HG03558 (cell line): Measurements from ENCODE around the gene PNN.

Experiments used
- ATAC-seq: cut with Tn5 transposase; IDR thresholded peaks from one replicate; pipeline ENCODE4 v1.9.1; 2021; ENCODE audit warnings: moderate number of reproducible peaks; ENCODE audit not compliant: unreplicated experiment; ENCODE audit errors: extremely low read depth

The PNN gene

DNA sequence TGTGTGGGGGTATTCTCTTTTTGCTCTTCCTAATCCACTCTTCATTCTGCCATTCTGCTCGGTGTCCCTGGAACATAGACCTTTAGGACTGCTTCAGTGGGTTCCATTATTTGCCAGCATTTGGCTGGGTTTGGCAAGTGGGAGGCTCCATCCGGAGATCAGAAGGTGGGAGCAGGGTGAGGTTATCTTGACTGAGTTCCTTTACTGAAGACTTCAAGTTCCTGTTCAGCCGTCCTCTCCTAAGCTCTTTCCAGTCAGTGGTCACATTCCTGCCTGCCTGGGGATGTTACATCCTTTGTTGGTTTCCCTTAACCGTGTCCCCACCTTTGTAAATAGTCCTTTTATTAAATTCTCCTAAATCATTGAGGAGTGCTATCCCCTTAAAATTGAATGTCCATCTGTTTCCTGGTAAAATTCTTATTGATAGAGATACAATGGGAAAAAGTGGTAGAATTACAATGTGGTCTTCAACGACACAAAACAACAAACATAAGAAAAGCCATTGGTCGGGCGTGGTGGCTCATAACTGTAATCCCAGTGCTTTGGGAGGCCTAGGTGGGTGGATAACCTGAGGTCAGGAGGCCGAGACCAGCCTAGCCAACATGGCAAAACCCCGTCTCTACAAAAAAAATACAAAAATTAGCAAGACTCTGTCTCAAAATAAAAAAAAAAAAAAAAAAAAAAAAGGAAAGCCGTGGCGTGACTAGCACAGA, 53.6 kb downstream of the PNN start:
- no peak for ATAC-seq

GRCh38 chr14:39229222-39229543, 54.1 kb downstream of the PNN start:
- no peak for ATAC-seq

DNA sequence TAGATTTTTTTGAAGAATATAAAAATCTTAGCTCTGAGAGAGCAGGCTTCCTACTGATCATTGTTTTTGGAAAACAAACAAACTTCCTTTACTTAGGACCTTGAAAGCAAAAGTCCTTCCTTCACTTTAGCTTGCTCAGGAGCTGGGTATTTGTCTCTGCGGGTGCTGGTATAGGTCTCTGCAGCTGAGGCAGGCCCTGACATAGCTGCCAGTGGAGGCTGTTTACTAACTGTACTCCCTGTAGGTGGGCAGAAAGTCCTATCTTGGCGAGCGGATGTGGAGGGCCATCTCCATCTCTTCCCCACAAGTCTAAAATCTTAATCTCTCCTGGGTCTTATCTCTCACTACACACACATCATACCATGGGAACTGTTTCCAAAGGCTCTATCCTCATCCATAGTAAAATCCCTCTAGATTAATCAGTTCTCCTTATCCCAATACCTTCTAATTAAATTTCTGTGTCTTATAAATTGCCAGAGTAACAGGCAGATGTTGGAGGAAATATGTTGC, 54.6 kb downstream of the PNN start:
- no peak for ATAC-seq

DNA sequence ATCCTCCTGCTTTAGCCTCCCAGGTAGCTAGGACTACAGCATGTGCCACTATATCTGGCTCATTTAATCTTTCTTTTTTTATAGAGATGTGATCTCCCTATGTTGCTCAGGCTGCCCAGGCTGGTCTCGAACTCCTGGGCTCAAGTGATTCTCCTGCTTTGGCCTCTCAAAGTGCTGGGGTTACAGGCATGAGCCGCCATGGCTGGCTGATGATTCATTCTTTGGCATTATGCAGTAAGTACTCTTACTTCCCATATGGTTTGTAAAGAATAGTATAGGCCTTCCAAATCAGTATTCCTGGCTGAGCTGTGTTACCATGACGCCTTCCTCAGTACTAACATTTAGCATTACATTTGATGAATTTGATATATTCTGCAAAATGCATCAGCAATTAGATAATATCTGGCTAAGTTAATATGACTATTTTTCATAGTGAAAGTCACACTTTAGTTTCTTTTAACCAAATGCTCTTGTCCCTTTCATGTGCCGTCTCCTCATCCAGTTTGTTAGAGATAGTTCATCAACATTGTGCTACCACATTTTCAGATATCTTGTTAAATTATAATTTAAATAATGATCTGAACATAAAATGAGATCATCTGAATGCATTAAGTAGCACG, 55.5 kb downstream of the PNN start:
- no peak for ATAC-seq

DNA sequence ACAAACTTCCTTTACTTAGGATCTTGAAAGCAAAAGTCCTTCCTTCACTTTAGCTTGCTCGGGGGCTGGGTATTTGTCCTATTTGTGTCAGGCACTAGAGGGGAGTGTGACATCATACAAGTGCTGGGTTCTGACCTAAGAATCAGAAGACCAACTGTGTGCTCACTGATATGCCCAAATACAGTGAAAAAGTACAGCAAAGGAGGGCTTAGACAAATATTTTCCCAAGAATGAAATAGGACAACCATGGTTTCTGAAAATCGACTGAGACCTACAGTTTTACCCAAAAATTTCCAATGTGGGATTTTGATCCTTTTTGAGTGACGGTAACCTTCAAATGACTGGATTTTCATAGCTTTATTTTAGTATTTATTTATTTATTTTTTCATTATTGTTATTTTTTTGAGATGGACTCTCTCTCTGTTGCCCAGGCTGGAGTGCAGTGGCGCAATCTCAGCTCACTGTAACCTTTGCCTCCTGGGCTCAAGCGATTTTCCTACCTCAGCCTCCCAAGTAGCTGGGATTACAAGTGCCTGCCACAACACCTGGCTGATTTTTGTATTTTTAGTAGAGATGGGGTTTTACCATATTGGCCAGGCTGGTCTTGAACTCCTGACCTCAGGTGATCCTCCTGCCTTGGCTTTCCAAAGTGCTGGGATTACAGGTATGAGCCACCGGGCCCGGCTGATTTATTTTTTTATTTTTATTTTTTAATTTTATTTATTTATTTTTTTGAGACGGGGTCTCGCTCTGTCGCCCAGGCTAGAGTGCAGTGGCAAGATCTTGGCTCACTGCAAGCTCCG, 56.9 kb downstream of the PNN start:
- peak; percentile 51 for ATAC-seq
